Activated naive CD4-positive, alpha-beta T cell treated with anti-CD3 and anti-CD28 coated beads for 36 hours (primary cell): ENCODE results near the gene ACTG2. TPM values are rescaled to one million over a fixed set of nuclear protein-coding genes. Genes with fewer than 3 reads are reported as not detected.
"Not testable (repeated sequence)": the region's sequence is repeated elsewhere in the genome, so short reads cannot be mapped to it uniquely, and the experiment has no call there.

ENCODE experiments used
- CTCF ChIA-PET: fragments of 350-600 bp; sonication (Branson Sonifier 250); formaldehyde crosslinking; loops from one replicate; lab custom pipeline; 2021; ENCODE audit warnings: antibody characterized with exemption; lab: Charles Lee
- DNase-seq: peaks from one replicate; pipeline ENCODE4 v3.0.0-alpha.2; 2020
- H3K27ac Mint-ChIP-seq: one replicate; pipeline ENCODE4 v1.8.0; 2021; ENCODE audit warnings: mild to moderate bottlenecking, mixed read lengths
- H3K27me3 Mint-ChIP-seq: one replicate; pipeline ENCODE4 v1.8.0; 2021; ENCODE audit warnings: low read depth, mixed read lengths
- H3K36me3 Mint-ChIP-seq: one replicate; pipeline ENCODE4 v1.8.0; 2021; ENCODE audit warnings: low read depth, mixed read lengths
- H3K4me1 Mint-ChIP-seq: one replicate; pipeline ENCODE4 v1.8.0; 2021; ENCODE audit warnings: low read depth, mixed read lengths
- H3K4me3 Mint-ChIP-seq: one replicate; pipeline ENCODE4 v1.8.0; 2021; ENCODE audit warnings: mild to moderate bottlenecking, moderate library complexity, mixed read lengths
- H3K9me3 Mint-ChIP-seq: one replicate; pipeline ENCODE4 v1.8.0; 2021; ENCODE audit warnings: mixed read lengths
- intact Hi-C: fragments of 100-400 bp; cut with micrococcal nuclease; formaldehyde crosslinking; loops from one replicate; pipeline ENCODE4 v1.15.1; 2023
- total RNA-seq, 2 experiments: library from RNA; stranded (reverse); gene quantifications; one replicate each; pipeline ENCODE4 v1.2.3, GENCODE V29; 2021

Gene ACTG2
- total RNA-seq, 2 experiments from 2014 or later, result not detected

DNA sequence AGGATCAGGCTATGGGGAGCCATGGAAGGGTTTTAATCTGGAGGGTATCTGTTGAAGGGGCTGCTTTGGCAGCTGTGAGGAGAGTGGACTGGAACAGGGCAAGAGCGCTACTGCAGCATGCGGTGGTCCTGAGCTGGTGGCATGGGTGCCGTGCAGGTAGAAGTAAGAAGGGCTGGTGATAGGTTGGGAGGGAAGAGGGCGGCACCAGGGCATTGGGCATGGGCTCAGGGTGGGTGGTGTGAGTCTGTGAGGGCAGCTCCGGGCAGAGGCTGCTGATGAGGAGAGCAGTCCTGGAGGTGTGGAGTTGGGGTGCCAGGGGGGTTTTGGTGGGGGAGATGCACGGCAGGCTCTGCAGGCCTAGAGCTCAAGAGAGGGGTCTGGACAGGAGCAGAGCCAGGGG is 2.1 kb downstream of the ACTG2 start:
- CTCF ChIA-PET, result interaction anchor here (1.0 to 1.5 kb wide), 2 partner anchors 44 to 68 kb away, joined by 3 to 4 read pairs; no protein-coding TSS in a partner anchor
- intact Hi-C loops, result loop anchor here (1.0 kb wide), 1 partner anchor 9 kb away; no protein-coding TSS in a partner anchor

DNA sequence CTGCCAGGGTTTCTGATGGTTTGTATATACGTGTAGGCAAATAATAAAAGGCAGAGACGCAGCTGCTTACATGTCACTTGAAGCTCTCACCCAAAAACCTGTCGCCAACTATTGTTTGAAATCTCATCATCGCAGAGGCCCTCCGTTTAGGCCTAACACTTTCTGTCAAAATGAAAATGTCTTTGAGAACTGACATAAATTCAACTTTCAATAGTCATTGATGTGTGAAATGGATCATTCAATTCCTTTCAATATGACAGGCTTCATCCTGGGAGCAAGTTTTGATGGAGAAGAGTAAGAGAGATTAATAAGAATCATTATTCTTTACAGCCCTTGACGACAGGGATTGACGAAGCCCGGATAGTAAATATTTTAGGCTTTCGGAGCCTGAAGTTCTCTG is 2.7 kb downstream of the ACTG2 start:
- no peaks in the 10 kb centered on the region for H3K36me3 Mint-ChIP-seq
- H3K27ac Mint-ChIP-seq, result peak overlapping the region; percentile 15
- DNase-seq, result peak; percentile 19
- peaks cover 33% of the 10 kb centered on the region for H3K4me1 Mint-ChIP-seq
- H3K9me3 Mint-ChIP-seq, result no peaks in the 10 kb centered on the region
- intact Hi-C loops, result loop anchor here (1.0 kb wide), 1 partner anchor 9 kb away; no protein-coding TSS in a partner anchor
- CTCF ChIA-PET, result interaction anchor here (1.0 to 1.5 kb wide), 2 partner anchors 44 to 69 kb away, joined by 3 to 4 read pairs; no protein-coding TSS in a partner anchor
- no peak overlapping the region for H3K4me3 Mint-ChIP-seq
- no peaks in the 10 kb centered on the region for H3K27me3 Mint-ChIP-seq

More for the DNA sequence above, 2.1 kb downstream of the ACTG2 start:
- Mint-ChIP-seq H3K27me3 (no peaks in the 10 kb centered on the region), H3K9me3 (no peaks in the 10 kb centered on the region), H3K4me1 (peaks cover 33% of the 10 kb centered on the region), H3K4me3 (no peak overlapping the region), H3K36me3 (no peaks in the 10 kb centered on the region), H3K27ac (no peak overlapping the region)
- no peak for DNase-seq

DNA sequence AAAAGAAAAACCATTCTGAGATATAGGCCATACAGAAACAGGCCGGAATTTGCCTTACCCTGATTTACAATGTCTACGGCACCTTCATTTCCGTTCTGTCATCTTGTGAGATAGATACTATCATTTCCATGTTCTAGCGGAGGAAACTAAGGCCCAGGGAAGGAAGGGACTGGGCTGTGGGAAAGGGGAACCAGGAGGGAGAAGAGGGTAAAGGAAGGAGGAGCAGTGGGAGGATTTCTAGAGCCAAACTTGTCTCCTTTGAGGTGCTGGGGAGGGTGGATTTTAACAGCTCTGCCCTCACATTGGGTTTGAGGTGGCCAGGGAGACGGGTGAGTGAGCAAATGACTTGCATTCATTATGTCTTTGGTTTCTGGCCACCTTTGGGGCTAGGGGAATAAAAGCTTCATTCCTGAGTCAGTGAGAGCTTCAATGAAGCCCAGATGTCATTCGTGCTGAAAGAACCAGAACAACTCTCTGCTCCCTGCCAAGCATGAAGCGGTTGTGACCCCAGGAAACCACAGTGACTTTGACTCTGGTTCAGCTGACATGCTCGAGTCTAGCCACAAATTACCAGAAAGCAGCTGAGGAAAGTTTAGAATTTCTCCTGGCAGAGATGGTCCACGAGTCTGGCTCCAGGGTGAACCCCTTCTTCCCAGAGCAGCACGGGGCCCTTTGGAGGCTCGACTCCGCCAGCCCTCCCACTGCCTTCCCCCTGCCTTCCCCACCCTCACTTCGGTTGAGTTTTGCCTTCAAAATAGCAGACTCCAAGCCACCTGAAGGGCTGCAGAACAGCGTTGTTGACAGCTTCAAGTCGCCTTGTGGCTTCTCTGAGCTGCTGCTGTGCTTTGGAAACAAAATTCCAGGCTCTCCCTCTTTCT is 3.8 kb downstream of the ACTG2 start:
- Mint-ChIP-seq H3K9me3 (no peaks in the 10 kb centered on the region), H3K4me1 (peaks cover 33% of the 10 kb centered on the region), H3K36me3 (no peaks in the 10 kb centered on the region), H3K4me3 (peak overlapping the region; percentile 8), H3K27ac (peak overlapping the region; percentile 65), H3K27me3 (no peaks in the 10 kb centered on the region)
- CTCF ChIA-PET, result interaction anchor here (0.6 to 1.3 kb wide), 7 partner anchors 9 to 90 kb away, joined by 3 to 7 read pairs (median 4); no protein-coding TSS in a partner anchor
- DNase-seq, result peak; percentile 72
- intact Hi-C loops, result loop anchor here (1.0 to 2.0 kb wide), 4 partner anchors 30 to 66 kb away; partner anchors contain the start of gene DGUOK

DNA sequence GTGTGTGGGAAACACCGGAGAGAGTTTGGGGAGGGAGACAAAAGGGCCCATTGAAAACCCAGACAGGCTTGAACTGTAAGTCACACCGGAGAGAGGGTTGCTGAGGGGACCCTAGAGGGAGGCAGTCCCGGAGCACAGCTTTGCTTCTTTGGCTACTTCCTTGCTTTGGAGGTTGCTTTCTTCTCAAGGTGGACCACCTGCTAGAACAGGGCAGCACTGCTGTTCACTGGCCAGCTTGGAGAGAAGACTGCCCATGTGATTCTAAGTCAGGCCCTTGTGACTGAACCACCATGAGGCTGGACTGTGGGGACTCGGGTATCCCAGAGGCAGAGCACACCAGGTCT is 4.4 kb downstream of the ACTG2 start:
- Mint-ChIP-seq H3K4me1 (peaks cover 33% of the 10 kb centered on the region), H3K4me3 (no peak overlapping the region), H3K9me3 (no peaks in the 10 kb centered on the region), H3K27ac (no peak overlapping the region), H3K27me3 (no peaks in the 10 kb centered on the region), H3K36me3 (no peaks in the 10 kb centered on the region)
- intact Hi-C loops, result loop anchor here (2.0 kb wide), 2 partner anchors 38 to 66 kb away; no protein-coding TSS in a partner anchor
- CTCF ChIA-PET, result interaction anchor here (0.9 to 1.3 kb wide), 5 partner anchors 10 to 90 kb away, joined by 3 to 7 read pairs (median 4); no protein-coding TSS in a partner anchor
- DNase-seq, result no peak

DNA sequence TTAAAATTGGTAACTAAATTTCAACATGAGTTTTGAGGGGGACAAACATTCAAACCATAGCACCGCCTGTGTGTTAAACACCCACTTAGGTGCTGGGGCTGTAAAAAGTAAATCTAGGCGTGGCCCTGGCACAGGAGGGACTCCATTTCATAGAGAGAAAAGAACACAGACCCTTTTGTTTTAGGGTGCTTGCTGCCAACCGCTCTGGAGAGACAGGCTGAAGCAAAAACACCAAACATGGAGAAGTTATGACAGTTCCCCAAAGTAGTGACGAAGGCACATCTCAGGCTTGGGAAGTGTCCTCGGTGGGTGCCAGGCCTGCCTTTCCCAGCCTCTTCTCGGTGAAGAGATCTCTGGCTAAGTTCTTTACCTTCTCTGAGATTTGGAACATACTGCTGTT is 5.1 kb downstream of the ACTG2 start:
- no peak for DNase-seq
- H3K4me3 Mint-ChIP-seq, result no peak overlapping the region
- H3K4me1 Mint-ChIP-seq, result peaks cover 33% of the 10 kb centered on the region
- no peaks in the 10 kb centered on the region for H3K9me3 Mint-ChIP-seq
- H3K36me3 Mint-ChIP-seq, result no peaks in the 10 kb centered on the region
- H3K27ac Mint-ChIP-seq, result no peak overlapping the region
- intact Hi-C loops, result loop anchor here (2.0 kb wide), 2 partner anchors 39 to 67 kb away; no protein-coding TSS in a partner anchor
- CTCF ChIA-PET, result interaction anchor here (0.5 kb wide), 1 partner anchor 30 kb away, joined by 3 read pairs; no protein-coding TSS in a partner anchor
- no peaks in the 10 kb centered on the region for H3K27me3 Mint-ChIP-seq

DNA sequence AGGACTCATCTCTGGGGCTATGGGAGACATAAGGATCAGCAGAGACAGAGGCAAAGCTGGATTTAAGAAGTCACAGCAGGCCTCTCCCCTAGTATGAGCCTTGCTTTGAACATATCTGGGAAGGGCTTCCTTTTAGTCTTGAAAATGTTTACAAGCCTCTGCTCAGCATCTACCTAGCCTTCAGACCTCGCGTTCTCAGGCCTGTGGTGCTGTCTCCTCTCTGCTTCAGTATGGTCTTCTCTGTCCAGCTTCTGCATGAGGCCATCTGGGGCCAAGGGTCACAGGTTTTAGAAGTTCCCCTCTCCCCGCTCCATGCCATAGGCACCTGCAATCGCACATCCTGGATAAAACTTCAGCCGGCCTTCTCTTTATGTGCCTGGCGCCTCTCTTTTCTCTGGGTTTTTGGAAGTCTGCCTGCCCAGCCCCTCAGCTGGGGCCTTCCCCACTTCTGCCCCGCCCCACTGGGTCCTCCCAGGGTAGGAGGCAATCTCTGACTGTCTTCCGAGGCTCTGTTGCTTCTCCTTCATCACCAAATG is 7.1 kb downstream of the ACTG2 start:
- Mint-ChIP-seq H3K36me3 (no peaks in the 10 kb centered on the region), H3K4me3 (no peak overlapping the region), H3K4me1 (peaks cover 26% of the 10 kb centered on the region), H3K9me3 (no peaks in the 10 kb centered on the region), H3K27ac (no peak overlapping the region), H3K27me3 (no peaks in the 10 kb centered on the region)
- no peak for DNase-seq
- CTCF ChIA-PET, result interaction anchor here (1.1 kb wide), 1 partner anchor 11 kb away, joined by 6 read pairs; no protein-coding TSS in a partner anchor
- intact Hi-C loops, result loop anchor here (10.0 kb wide), 1 partner anchor 205 kb away; no protein-coding TSS in a partner anchor

DNA sequence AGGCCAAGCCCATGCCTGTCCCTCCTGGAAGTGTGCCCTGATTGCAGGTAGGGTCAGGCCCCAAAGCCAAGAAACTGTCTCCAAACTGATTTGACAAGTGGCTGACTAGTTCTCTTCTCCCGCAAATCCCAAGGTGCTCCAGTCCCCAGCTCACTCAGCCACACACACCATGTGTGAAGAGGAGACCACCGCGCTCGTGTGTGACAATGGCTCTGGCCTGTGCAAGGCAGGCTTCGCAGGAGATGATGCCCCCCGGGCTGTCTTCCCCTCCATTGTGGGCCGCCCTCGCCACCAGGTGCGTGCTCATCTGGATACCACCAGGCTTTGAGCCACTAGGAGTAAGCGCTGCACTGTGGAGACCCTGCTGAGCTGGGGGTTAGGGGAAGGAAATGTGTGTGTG is 8.3 kb downstream of the ACTG2 start:
- intact Hi-C loops, result loop anchor here (10.0 kb wide), 1 partner anchor 204 kb away; no protein-coding TSS in a partner anchor
- Mint-ChIP-seq H3K9me3 (no peaks in the 10 kb centered on the region), H3K4me1 (peaks cover 15% of the 10 kb centered on the region), H3K27me3 (no peaks in the 10 kb centered on the region), H3K36me3 (no peaks in the 10 kb centered on the region), H3K4me3 (no peak overlapping the region), H3K27ac (no peak overlapping the region)
- CTCF ChIA-PET, result no interaction called here
- DNase-seq, result no peak

DNA sequence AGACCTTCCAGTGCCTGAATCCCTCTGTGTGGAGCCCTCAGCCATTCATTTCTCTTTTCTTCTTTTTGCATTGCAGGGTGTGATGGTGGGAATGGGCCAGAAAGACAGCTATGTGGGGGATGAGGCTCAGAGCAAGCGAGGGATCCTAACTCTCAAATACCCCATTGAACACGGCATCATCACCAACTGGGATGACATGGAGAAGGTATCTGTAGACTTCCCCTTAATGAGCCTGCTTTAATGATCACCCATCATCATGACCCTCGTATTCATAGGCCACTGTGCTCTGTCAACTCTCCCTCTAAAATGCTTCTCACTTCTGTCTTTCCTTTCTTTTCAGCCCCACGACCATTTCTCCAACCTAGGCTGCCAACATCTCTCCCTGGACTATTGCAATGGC is 9.5 kb downstream of the ACTG2 start:
- no peak for DNase-seq
- Mint-ChIP-seq H3K27me3 (no peaks in the 10 kb centered on the region), H3K36me3 (no peaks in the 10 kb centered on the region), H3K9me3 (no peaks in the 10 kb centered on the region), H3K4me3 (no peak overlapping the region), H3K4me1 (peaks cover 4% of the 10 kb centered on the region), H3K27ac (no peak overlapping the region)
- intact Hi-C loops, result loop anchor here (10.0 kb wide), 1 partner anchor 203 kb away; no protein-coding TSS in a partner anchor
- CTCF ChIA-PET, result interaction anchor here (0.6 to 1.9 kb wide), 3 partner anchors 12 to 79 kb away, joined by 3 to 4 read pairs (median 3); no protein-coding TSS in a partner anchor

DNA sequence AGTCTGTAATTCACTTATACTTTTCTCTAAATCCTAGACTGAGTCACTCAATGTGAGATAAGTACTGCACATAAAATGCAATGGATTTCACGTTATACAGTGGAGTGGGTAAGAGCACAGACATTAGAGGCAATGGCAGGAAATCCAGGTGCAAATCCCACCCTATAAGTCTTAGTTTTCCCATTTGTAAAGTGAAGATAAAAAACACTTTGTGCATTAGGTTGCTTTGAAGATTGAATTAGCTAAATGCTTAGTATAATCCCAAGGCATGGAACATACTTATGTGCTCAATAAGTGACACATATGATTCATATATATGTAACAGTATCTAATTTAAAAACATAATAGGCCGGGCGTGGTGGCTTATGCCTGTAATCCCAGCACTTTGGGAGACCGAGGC is 10.5 kb downstream of the ACTG2 start:
- no peak for DNase-seq
- no peak overlapping the region for H3K4me3 Mint-ChIP-seq
- CTCF ChIA-PET, result interaction anchor here (1.0 to 1.9 kb wide), 2 partner anchors 13 to 38 kb away, joined by 3 to 4 read pairs; no protein-coding TSS in a partner anchor
- no peaks in the 10 kb centered on the region for H3K36me3 Mint-ChIP-seq
- no peaks in the 10 kb centered on the region for H3K9me3 Mint-ChIP-seq
- intact Hi-C loops, result loop anchor here (10.0 kb wide), 1 partner anchor 201 kb away; no protein-coding TSS in a partner anchor
- no peak overlapping the region for H3K27ac Mint-ChIP-seq
- H3K4me1 Mint-ChIP-seq, result peaks cover 5% of the 10 kb centered on the region
- no peaks in the 10 kb centered on the region for H3K27me3 Mint-ChIP-seq

DNA sequence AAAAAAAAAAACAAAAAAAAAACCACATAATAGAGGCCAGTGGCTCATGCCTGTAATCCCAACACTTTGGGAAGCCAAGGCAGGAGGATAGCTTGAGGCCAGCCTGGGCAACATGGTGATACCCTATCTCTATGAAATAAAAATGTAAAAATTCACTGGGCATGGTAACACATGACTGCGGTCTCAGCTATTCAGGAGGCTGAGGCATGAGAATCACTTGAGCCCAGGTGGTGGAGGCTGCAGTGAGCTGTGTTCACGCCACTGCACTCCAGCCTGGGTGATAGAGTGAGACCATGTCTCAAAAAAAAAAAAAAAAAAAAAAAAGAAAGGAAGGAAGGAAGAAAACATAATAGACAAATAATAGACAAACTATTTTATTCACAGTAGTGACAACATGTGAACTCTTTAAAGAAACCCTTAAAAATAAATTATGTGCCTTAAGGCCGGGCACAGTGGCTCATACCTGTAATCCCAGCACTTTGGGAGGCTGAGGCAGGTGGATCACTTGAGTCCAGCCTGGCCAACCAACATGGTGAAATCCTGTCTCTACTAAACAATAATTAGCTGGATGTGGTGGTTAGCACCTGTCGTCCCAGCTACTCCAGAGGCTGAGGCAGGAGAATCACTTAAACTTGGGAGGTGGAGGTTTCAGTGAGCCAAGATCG is 11.3 kb downstream of the ACTG2 start:
- H3K27ac Mint-ChIP-seq, H3K4me3 Mint-ChIP-seq, H3K4me1 Mint-ChIP-seq, H3K27me3 Mint-ChIP-seq, DNase-seq, H3K36me3 Mint-ChIP-seq, H3K9me3 Mint-ChIP-seq: not testable (repeated sequence)
- CTCF ChIA-PET, result interaction anchor here (0.7 to 1.9 kb wide), 3 partner anchors 14 to 243 kb away, joined by 3 to 4 read pairs (median 3); no protein-coding TSS in a partner anchor
- intact Hi-C loops, result loop anchor here (10.0 kb wide), 1 partner anchor 201 kb away; no protein-coding TSS in a partner anchor

DNA sequence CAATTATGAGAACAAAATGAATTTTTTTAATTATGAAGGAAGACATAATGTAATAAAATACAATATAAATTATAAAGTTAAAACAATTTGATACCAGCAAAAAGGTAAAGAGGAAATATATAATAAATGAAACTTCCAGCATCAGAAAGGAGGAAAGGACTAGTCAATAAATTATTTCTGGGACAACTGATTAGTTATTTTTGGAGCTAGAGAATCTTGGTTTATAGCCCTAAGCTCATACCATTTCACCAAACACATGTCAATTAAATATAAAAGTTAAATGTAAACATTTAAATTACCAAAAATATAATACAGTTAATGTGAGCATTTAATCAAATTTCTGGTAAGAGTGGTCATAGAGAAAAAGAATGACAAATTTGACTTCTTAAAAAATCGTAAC is 12.1 kb downstream of the ACTG2 start:
- CTCF ChIA-PET, result interaction anchor here (0.8 kb wide), 1 partner anchor 242 kb away, joined by 3 read pairs; no protein-coding TSS in a partner anchor
- H3K9me3 Mint-ChIP-seq, result no peaks in the 10 kb centered on the region
- H3K27ac Mint-ChIP-seq, result no peak overlapping the region
- no peak for DNase-seq
- intact Hi-C loops, result loop anchor here (10.0 kb wide), 1 partner anchor 200 kb away; no protein-coding TSS in a partner anchor
- no peaks in the 10 kb centered on the region for H3K27me3 Mint-ChIP-seq
- H3K4me1 Mint-ChIP-seq, result peaks cover 5% of the 10 kb centered on the region
- no peaks in the 10 kb centered on the region for H3K36me3 Mint-ChIP-seq
- H3K4me3 Mint-ChIP-seq, result no peak overlapping the region
